Measurements from ENCODE around the gene GPS1.
A peak's percentile ranks its signal among the peaks of the same experiment; 100 is the strongest.

Gene GPS1

GRCh38 chr17:82103553-82104451 lies 52.1 kb downstream of the GPS1 start:
- no peak for DNase-seq (ENCODE audit: extremely low read depth, low read depth)
- H3K4me3 ChIP-seq (replicated peaks; ENCODE audit: low read depth, low read length): no peak overlapping the region
- TF ChIP-seq, protein P1, sequence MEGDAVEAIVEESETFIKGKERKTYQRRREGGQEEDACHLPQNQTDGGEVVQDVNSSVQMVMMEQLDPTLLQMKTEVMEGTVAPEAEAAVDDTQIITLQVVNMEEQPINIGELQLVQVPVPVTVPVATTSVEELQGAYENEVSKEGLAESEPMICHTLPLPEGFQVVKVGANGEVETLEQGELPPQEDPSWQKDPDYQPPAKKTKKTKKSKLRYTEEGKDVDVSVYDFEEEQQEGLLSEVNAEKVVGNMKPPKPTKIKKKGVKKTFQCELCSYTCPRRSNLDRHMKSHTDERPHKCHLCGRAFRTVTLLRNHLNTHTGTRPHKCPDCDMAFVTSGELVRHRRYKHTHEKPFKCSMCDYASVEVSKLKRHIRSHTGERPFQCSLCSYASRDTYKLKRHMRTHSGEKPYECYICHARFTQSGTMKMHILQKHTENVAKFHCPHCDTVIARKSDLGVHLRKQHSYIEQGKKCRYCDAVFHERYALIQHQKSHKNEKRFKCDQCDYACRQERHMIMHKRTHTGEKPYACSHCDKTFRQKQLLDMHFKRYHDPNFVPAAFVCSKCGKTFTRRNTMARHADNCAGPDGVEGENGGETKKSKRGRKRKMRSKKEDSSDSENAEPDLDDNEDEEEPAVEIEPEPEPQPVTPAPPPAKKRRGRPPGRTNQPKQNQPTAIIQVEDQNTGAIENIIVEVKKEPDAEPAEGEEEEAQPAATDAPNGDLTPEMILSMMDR (IDR thresholded peaks at IDR 0.05; ENCODE audit: low read depth, low read length, missing control alignments): no peak

DNA sequence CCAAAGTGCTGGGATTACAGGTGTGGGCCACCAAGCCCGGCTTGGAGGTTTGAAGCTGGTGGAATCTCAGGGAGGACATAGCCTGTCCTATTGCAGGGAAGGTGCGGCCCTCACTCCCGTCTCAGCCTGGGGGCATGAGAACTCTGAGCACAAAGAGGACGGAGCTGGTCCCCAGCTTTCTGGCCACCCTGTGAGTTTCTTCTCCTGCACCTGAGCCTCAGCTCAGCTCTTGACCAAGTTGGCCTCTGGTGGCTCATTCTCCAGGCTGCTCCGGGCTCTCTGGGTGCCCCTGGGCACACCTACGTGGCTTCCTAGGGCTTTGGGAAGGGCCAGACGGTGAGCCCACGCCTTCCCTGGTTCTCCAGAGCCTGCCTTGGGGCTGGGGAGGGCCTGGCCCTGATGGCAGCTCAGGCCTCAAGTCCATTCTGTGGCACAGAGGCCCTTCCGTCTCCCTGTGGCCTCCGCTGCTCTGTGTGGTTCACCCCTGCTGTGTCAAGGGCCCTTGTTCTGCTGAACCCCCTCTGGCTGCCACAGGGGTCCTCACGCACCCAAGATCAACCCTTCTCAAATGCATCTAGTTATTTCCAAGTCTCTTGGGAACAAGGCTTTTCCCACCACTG lies 53.2 kb downstream of the GPS1 start:
- TF ChIP-seq, protein P1 (IDR thresholded peaks at IDR 0.05; ENCODE audit: low read depth, low read length, missing control alignments): no peak
- DNase-seq (ENCODE audit: extremely low read depth, low read depth): no peak
- no peak overlapping the region for H3K4me3 ChIP-seq (replicated peaks; ENCODE audit: low read depth, low read length)

DNA sequence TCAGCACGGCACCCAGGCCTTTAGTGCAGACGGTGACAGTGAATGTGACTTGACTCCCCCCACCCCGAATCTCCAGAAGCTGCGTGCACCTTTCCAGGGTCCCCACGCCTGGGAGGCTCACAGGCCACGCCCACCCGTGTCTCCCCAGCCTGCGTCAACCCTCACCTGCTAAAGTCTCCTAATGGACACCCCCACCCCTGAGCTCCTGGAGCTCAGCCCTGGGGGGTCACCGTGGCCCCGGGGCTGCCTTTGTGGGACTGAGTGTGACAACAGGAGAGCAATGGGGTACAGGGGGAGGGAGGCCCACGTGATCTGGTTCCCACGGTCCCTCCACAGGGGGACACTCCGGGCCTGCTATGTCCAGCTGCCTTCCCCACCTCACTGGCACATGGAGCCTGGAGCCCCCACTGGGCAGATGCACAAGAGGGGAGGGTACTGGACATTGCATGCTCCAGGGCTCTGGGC lies 53.8 kb downstream of the GPS1 start:
- TF ChIP-seq, protein P1 (IDR thresholded peaks at IDR 0.05; ENCODE audit: low read depth, low read length, missing control alignments): no peak
- DNase-seq (ENCODE audit: extremely low read depth, low read depth): no peak
- no peak overlapping the region for H3K4me3 ChIP-seq (replicated peaks; ENCODE audit: low read depth, low read length)

DNA sequence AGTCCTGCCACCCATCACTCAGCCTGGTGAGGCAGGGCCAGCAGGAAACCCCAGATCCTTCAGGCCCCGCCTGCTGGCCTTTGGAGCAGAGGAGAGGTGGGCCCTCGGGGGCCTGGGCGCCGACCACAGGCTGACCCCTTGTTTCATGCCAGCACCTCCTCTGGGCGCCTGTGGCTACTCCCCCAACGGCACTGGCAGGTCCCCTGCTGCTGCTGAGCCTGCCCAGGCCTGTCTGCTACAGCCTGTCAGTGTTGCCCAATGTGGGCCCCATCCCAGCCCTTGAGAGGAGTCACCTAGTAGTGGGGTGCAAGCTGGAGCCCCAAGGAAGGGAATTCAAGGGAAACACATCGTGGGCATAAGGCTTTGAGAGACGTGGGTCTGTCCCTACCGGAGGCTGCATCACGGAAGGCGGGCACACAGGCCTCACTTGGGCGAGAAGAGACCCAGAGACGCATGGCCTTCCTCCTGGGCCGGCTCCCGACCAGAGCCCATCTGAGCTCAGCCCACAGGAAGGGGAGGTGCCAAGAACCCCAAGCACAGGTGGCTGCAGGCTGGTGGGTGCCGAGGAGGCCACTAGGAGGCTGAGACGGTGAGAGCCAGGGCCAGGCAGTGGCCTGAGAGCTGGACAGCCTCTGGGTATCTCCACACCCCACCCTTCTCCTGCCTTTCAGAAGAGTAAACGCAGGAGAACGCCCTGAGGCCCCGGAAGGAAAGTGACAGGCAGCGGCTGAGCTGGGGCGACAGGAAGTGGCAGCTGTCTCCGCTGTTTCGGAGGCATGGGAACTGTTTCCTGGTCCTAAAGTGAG lies 54.4 kb downstream of the GPS1 start:
- TF ChIP-seq, protein P1 (IDR thresholded peaks at IDR 0.05; ENCODE audit: low read depth, low read length, missing control alignments): peak; percentile 37
- no peak for DNase-seq (ENCODE audit: extremely low read depth, low read depth)
- 0 out of 2 replicates have a peak overlapping the region, but pooled peaks have one; percentile 2 for H3K4me3 ChIP-seq (replicated peaks; ENCODE audit: low read depth, low read length)

GRCh38 chr17:82106688-82107305 lies 55.1 kb downstream of the GPS1 start:
- TF ChIP-seq, protein P1 (IDR thresholded peaks at IDR 0.05; ENCODE audit: low read depth, low read length, missing control alignments): no peak
- no peak overlapping the region for H3K4me3 ChIP-seq (replicated peaks; ENCODE audit: low read depth, low read length)
- no peak for DNase-seq (ENCODE audit: extremely low read depth, low read depth)

Data from HFF-Myc (cell line).